B cell (primary cell): ENCODE results near the gene STX10. TPM values are rescaled to one million over a fixed set of nuclear protein-coding genes. Genes with fewer than 3 reads are reported as not detected.

Experiments
- ATAC-seq: fragments of 200-7000 bp; cut with Tn5 transposase; one replicate; pipeline ENCODE4 v1.10.0; 2021; ENCODE audit warnings: low read depth, mild to moderate bottlenecking, moderate number of reproducible peaks, moderate library complexity
- CTCF ChIA-PET: fragments of 350-600 bp; sonication (Branson Sonifier 250); formaldehyde crosslinking; loops from one replicate; lab custom pipeline; 2021; ENCODE audit warnings: antibody characterized with exemption, inconsistent platforms; lab: Charles Lee
- POLR2A ChIA-PET: fragments of 350-600 bp; sonication (Branson Sonifier 250); formaldehyde crosslinking; loops from one replicate; lab custom pipeline; 2021; ENCODE audit warnings: antibody characterized with exemption; lab: Charles Lee
- DNase-seq: peaks from one replicate; pipeline ENCODE4 v3.0.0; 2013
- H2AFZ ChIP-seq: 2 replicates; pipeline ENCODE4 v1.6.1; 2012; ENCODE audit warnings: mild to moderate bottlenecking, low read depth, low read length; ENCODE audit not compliant: insufficient read depth, poor library complexity, severe bottlenecking
- H3K27ac ChIP-seq, 2 donors: 1 replicate in 1 of 2; 2 replicates in 1 of 2; pipeline ENCODE4 v1.5.1; 2012 to 2013; ENCODE audit warnings: low read length in 2 of 2, mild to moderate bottlenecking in 2 of 2, moderate library complexity in 1 of 2
- H3K27me3 ChIP-seq, 4 experiments: fragments of 200-600 bp in 1 of 4; sonication (generic) in 1 of 4; replicated peaks in 1 of 4; 1 replicate in 2 of 4; 2 replicates in 2 of 4; pipeline versions ENCODE4 v1.6.1 to v1.7.0; 2013 to 2016; ENCODE audit warnings: low read length in 3 of 4, mild to moderate bottlenecking in 2 of 4, mixed read lengths in 1 of 4, moderate library complexity in 1 of 4; ENCODE audit not compliant: insufficient read depth in 4 of 4, control insufficient read depth in 3 of 4; ENCODE audit errors: control extremely low read depth in 1 of 4
- H3K36me3 ChIP-seq, 2 experiments: replicated peaks in 1 of 2; 1 replicate in 1 of 2; 2 replicates in 1 of 2; pipeline versions ENCODE4 v1.6.1 to v1.7.1; 2013; ENCODE audit warnings: low read length in 1 of 2; ENCODE audit not compliant: insufficient read depth in 2 of 2, control insufficient read depth in 1 of 2; ENCODE audit errors: control extremely low read depth in 1 of 2, extremely low read depth in 1 of 2
- H3K4me1 ChIP-seq, 2 donors: fragments of 200-600 bp in 1 of 2; sonication (generic) in 1 of 2; 1 replicate in 1 of 2; 2 replicates in 1 of 2; pipeline versions ENCODE4 v1.5.1 to v1.6.1; 2013 to 2017; ENCODE audit warnings: low read length in 2 of 2; ENCODE audit not compliant: control insufficient read depth in 2 of 2, insufficient read depth in 2 of 2
- H3K4me2 ChIP-seq: replicated peaks from 2 replicates; pipeline ENCODE3; 2012; ENCODE audit warnings: mild to moderate bottlenecking, low read depth, low read length; ENCODE audit not compliant: poor library complexity, severe bottlenecking
- H3K4me3 ChIP-seq, 5 experiments: fragments of 200-600 bp in 1 of 5; sonication (generic) in 1 of 5; 1 replicate in 3 of 5; 2 replicates in 2 of 5; pipeline versions ENCODE4 v1.5.1 to v1.7.0; 2011 to 2016; ENCODE audit warnings: low read length in 4 of 5, mild to moderate bottlenecking in 4 of 5, low read depth in 2 of 5, control low read depth in 1 of 5, moderate library complexity in 1 of 5; ENCODE audit not compliant: insufficient read depth in 1 of 5; ENCODE audit errors: control extremely low read depth in 1 of 5, extremely low read depth in 1 of 5
- H3K79me2 ChIP-seq: fragments of 200-600 bp; sonication (generic); one replicate; pipeline ENCODE4 v1.6.0; 2016; ENCODE audit warnings: low read length; ENCODE audit not compliant: control insufficient read depth, insufficient read depth
- H3K9ac ChIP-seq: fragments of 200-600 bp; sonication (generic); 2 replicates; pipeline ENCODE4 v1.6.1; 2017; ENCODE audit warnings: mild to moderate bottlenecking, low read length, moderate library complexity
- H3K9me3 ChIP-seq, 3 donors: one replicate each; pipeline versions ENCODE4 v1.6.1 to v1.7.1; 2013; ENCODE audit warnings: low read length in 2 of 3; ENCODE audit not compliant: control insufficient read depth in 2 of 3, insufficient read depth in 1 of 3; ENCODE audit errors: control extremely low read depth in 1 of 3
- H4K20me1 ChIP-seq: 2 replicates; pipeline ENCODE4 v1.6.0; 2012; ENCODE audit warnings: mild to moderate bottlenecking, low read length; ENCODE audit not compliant: insufficient read depth, control insufficient read depth, poor library complexity, severe bottlenecking
- H3K27ac Mint-ChIP-seq: one replicate; pipeline ENCODE4 v1.8.0; 2021; ENCODE audit warnings: mixed read lengths
- H3K27me3 Mint-ChIP-seq: one replicate; pipeline ENCODE4 v1.8.0; 2021; ENCODE audit warnings: mixed read lengths
- H3K4me1 Mint-ChIP-seq: one replicate; pipeline ENCODE4 v1.8.0; 2021; ENCODE audit warnings: mixed read lengths
- H3K4me3 Mint-ChIP-seq: one replicate; pipeline ENCODE4 v1.8.0; 2021; ENCODE audit warnings: mixed read lengths
- H3K9me3 Mint-ChIP-seq: one replicate; pipeline ENCODE4 v1.8.0; 2022; ENCODE audit warnings: mixed read lengths; ENCODE audit not compliant: insufficient read depth
- EZH2 ChIP-seq: IDR thresholded peaks from 2 replicates; pipeline ENCODE4 v1.6.1; 2012; ENCODE audit warnings: borderline replicate concordance, low read depth, mild to moderate bottlenecking, moderate library complexity, low read length; ENCODE audit not compliant: insufficient read depth, poor library complexity, severe bottlenecking
- WGBS: methylation state at CpG from one replicate; pipeline ENCODE4 v1.1.5; 2013; ENCODE audit warnings: missing lambda C conversion rate; ENCODE audit not compliant: insufficient coverage; 5-methylcytosine and 5-hydroxymethylcytosine counted together
- intact Hi-C: fragments of 100-400 bp; cut with micrococcal nuclease; formaldehyde crosslinking; loops from one replicate; pipeline ENCODE4 v1.10.0; 2022
- polyA plus RNA-seq: library from polyadenylated mRNA; depleted of rRNA; stranded (reverse); fragments of >200 nt; gene quantifications from 2 replicates; pipeline ENCODE4 v1.2.3, GENCODE V29; 2012
- total RNA-seq, 2 donors: library from RNA; stranded (reverse); fragments of 120-200 nt in 1 of 2; gene quantifications; 1 replicate in 1 of 2; 2 replicates in 1 of 2; pipeline versions ENCODE4 v1.2.3 to v1.2.4, GENCODE V29; 2013 to 2022
- TF ChIP-seq, protein P1 (sequence below): fragments of 200-600 bp; IDR thresholded peaks from one replicate; pipeline ENCODE4 v1.8.0; 2022; ENCODE audit warnings: antibody characterized with exemption, mild to moderate bottlenecking

STX10 gene
- total and polyA plus RNA-seq, 2 donors (not counting 1 experiment from before 2014, with no cell fraction given): 59.0 to 147 TPM

DNA sequence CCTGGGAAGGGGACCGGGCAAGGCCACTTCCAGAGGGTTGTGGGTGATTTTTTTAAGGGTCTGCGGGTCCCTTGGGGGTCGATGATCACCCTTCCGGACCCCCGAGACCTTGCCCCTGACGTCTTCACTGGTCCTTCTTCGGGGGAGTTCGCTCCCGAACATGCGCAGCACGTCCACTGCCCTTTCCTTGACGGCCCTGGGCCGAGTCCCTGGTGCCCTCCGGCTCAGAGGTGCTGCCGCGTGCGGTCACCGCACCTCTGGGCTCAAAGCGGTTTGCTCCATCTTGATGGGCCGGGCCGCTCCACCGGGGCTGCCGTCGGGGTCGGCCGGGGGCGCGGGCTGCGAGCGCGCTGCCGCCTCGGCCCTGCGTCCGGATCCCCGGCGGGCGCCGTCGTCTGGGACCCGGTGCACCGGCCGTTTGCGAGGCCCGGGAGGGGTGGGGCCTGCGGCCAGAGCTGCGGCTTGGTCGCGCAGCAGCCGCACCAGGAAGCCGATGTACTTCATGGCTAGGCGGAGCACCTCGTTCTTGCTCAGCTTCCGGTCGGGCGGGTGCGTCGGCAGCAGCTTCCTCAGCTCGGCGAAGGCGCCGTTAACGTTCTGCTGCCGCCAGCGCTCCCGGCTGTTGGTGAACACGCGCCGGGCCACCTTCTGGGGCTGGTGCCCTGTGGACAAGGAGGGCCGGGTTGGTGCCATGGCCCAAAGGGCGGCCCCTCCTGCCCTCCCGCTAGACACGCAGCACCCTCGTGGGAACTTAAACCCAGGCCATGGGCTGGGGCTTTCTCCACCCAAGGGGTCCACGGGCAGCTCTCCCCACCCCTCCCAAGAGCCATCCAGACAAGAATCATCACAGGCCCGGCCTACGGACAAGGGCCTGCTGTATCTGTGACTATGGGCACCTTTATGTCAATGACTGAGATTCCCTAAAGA lies 50.8 kb downstream of the STX10 start:
- H3K9me3 ChIP-seq: peaks cover 0 to 4% (median 0%) of the 10 kb centered on the region in 3 donors
- H3K4me3 ChIP-seq: peak overlapping the region; percentile 47 to 98 (median 96)
- peak; percentile 90 for DNase-seq
- H3K36me3 ChIP-seq: peaks cover 3 to 29% of the 10 kb centered on the region in 2 experiments
- POLR2A ChIA-PET: interaction anchor here (0.6 to 3.5 kb wide), 8 partner anchors 18 to 1436 kb away, joined by 3 to 21 read pairs (median 5); partner anchors contain the start of genes IER2, NACC1, STX10 and TRMT1
- Mint-ChIP-seq H3K4me1 (peaks cover 66% of the 10 kb centered on the region), H3K27ac (peak overlapping the region; percentile 98), H3K27me3 (no peaks in the 10 kb centered on the region), H3K9me3 (no peaks in the 10 kb centered on the region), H3K4me3 (peak overlapping the region; percentile 93)
- peak overlapping the region; percentile 84 for H3K9ac ChIP-seq
- intact Hi-C loops: loop anchor here (1.0 kb wide), 1 partner anchor 109 kb away; no protein-coding TSS in a partner anchor
- H3K4me2 ChIP-seq: peak overlapping the region; percentile 99
- peak overlapping the region; percentile 79 to 83 for H3K27ac ChIP-seq
- ATAC-seq: peak; percentile 6
- H3K27me3 ChIP-seq: no peaks in the 10 kb centered on the region
- H4K20me1 ChIP-seq: peaks cover 34% of the 10 kb centered on the region
- H2AFZ ChIP-seq: no peak overlapping the region
- peaks cover 32 to 71% of the 10 kb centered on the region in 2 donors for H3K4me1 ChIP-seq
- TF ChIP-seq, protein P1, sequence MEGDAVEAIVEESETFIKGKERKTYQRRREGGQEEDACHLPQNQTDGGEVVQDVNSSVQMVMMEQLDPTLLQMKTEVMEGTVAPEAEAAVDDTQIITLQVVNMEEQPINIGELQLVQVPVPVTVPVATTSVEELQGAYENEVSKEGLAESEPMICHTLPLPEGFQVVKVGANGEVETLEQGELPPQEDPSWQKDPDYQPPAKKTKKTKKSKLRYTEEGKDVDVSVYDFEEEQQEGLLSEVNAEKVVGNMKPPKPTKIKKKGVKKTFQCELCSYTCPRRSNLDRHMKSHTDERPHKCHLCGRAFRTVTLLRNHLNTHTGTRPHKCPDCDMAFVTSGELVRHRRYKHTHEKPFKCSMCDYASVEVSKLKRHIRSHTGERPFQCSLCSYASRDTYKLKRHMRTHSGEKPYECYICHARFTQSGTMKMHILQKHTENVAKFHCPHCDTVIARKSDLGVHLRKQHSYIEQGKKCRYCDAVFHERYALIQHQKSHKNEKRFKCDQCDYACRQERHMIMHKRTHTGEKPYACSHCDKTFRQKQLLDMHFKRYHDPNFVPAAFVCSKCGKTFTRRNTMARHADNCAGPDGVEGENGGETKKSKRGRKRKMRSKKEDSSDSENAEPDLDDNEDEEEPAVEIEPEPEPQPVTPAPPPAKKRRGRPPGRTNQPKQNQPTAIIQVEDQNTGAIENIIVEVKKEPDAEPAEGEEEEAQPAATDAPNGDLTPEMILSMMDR: no peak
- no peak for TF ChIP-seq EZH2
- CTCF ChIA-PET: interaction anchor here (0.9 to 2.8 kb wide), 4 partner anchors 18 to 122 kb away, joined by 4 to 14 read pairs (median 8); partner anchors contain the start of gene NACC1
- peaks cover 57% of the 10 kb centered on the region for H3K79me2 ChIP-seq
- WGBS: 3% methylated on average over 75 of the region's 77 CpGs
